HUES64 (cell line): ENCODE data around the gene ZNF219.

Source experiments
- H3K27ac ChIP-seq: 2 replicates; pipeline ENCODE4 v1.7.0; 2013; ENCODE audit warnings: low read depth, low read length, inconsistent platforms
- H3K27me3 ChIP-seq: 2 replicates; pipeline ENCODE4 v1.6.1; 2013; ENCODE audit warnings: mild to moderate bottlenecking, low read length; ENCODE audit not compliant: insufficient read depth
- H3K36me3 ChIP-seq: 2 replicates; pipeline ENCODE4 v1.6.1; 2013; ENCODE audit warnings: mild to moderate bottlenecking, low read length; ENCODE audit not compliant: insufficient read depth
- H3K4me1 ChIP-seq: 2 replicates; pipeline ENCODE4 v1.6.1; 2013; ENCODE audit warnings: mild to moderate bottlenecking, low read length, moderate library complexity; ENCODE audit not compliant: insufficient read depth
- H3K4me3 ChIP-seq: 2 replicates; pipeline ENCODE4 v1.5.1; 2013; ENCODE audit warnings: mild to moderate bottlenecking, low read length, moderate library complexity
- H3K9ac ChIP-seq: 2 replicates; pipeline ENCODE4 v1.6.1; 2013; ENCODE audit warnings: mild to moderate bottlenecking, low read depth, low read length
- H3K9me3 ChIP-seq: 2 replicates; pipeline ENCODE4 v1.6.1; 2013; ENCODE audit warnings: low read depth, low read length; ENCODE audit not compliant: insufficient read depth
- WGBS: fragments of 150-250, 120-280 bp; methylation state at CpG from one replicate; pipeline ENCODE4 v1.1.7; 2013; ENCODE audit warnings: missing lambda C conversion rate; 5-methylcytosine and 5-hydroxymethylcytosine counted together

Gene ZNF219

GRCh38 chr14:21084396-21084795, 14.1 kb downstream of the ZNF219 start:
- H3K4me3 ChIP-seq: no peak overlapping the region
- no peak overlapping the region for H3K27ac ChIP-seq
- 91% methylated on average over 2 of the region's 2 CpGs for WGBS
- H3K36me3 ChIP-seq: peaks cover 88% of the 10 kb centered on the region
- peaks cover 3% of the 10 kb centered on the region; the same call in 1 of the 2 replicates for H3K4me1 ChIP-seq
- no peak overlapping the region for H3K9ac ChIP-seq
- H3K9me3 ChIP-seq: no peaks in the 10 kb centered on the region
- H3K27me3 ChIP-seq: no peaks in the 10 kb centered on the region

- peaks cover 88% of the 10 kb centered on the region for H3K36me3 ChIP-seq
- H3K9me3 ChIP-seq: no peaks in the 10 kb centered on the region
- H3K4me3 ChIP-seq: no peak overlapping the region
- no peak overlapping the region for H3K27ac ChIP-seq
- 97% methylated on average over 11 of the region's 11 CpGs for WGBS
- no peaks in the 10 kb centered on the region for H3K27me3 ChIP-seq
- H3K4me1 ChIP-seq: peaks cover 3% of the 10 kb centered on the region; the same call in 1 of the 2 replicates
- no peak overlapping the region for H3K9ac ChIP-seq
Observed at GRCh38 chr14:21083565-21084325, 14.7 kb downstream of the ZNF219 start.

GRCh38 chr14:21081521-21082142, 16.8 kb downstream of the ZNF219 start:
- WGBS: 93% methylated on average over 30 of the region's 30 CpGs
- H3K36me3 ChIP-seq: peaks cover 95% of the 10 kb centered on the region

DNA sequence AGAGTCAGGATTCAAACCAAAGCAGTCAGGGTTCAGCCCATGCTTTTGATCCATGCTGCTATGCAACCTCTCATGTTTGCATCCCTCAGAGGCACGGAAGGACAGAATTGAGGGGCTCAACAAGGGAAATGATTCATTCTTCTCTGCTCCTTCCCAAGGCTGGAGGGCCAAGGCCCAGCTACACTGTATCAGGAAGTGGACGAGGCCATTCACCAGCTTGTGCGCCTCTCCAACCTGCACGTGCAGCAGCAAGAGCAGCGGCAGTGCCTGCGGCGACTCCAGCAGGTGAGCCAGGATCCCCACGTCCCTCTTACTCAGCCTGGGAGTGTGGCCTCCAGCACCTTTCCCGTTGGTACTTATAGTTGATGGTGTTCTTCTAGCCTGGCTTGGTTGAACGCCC, 19.7 kb downstream of the ZNF219 start:
- Histone ChIP-seq H3K9ac (no peak overlapping the region), H3K27me3 (no peaks in the 10 kb centered on the region), H3K27ac (no peak overlapping the region), H3K4me3 (no peak overlapping the region), H3K9me3 (no peaks in the 10 kb centered on the region), H3K36me3 (peaks cover 94% of the 10 kb centered on the region), H3K4me1 (no peaks in the 10 kb centered on the region)
- WGBS: 97% methylated on average over 9 of the region's 10 CpGs

More at GRCh38 chr14:21081521-21082142, 16.8 kb downstream of the ZNF219 start:
- Histone ChIP-seq H3K27me3 (no peaks in the 10 kb centered on the region), H3K4me1 (no peaks in the 10 kb centered on the region; the same call in 1 of the 2 replicates), H3K27ac (no peak overlapping the region), H3K4me3 (no peak overlapping the region), H3K9ac (no peak overlapping the region), H3K9me3 (no peaks in the 10 kb centered on the region)

DNA sequence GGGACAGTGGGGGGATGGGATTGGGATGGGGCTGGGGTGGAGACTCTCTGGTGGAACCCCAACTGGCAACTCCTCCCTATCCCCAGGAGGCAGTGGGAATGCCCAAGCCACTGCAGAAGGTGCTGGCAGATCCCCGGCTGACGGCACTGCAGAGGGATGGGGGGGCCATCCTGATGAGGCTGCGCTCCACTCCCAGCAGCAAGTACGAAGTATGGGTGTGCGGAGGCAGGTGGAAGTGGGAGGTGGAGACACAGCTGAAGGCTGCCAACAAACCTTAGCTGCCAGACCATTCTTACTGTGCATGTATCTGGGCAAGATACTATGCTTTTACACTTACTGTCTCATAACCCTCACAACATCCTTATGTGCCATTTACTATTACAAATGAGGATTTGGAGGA, 20.2 kb downstream of the ZNF219 start:
- Histone ChIP-seq H3K4me3 (no peak overlapping the region), H3K27ac (no peak overlapping the region), H3K27me3 (no peaks in the 10 kb centered on the region), H3K9me3 (no peaks in the 10 kb centered on the region), H3K36me3 (peaks cover 97% of the 10 kb centered on the region), H3K9ac (no peak overlapping the region), H3K4me1 (no peaks in the 10 kb centered on the region)
- 98% methylated on average over 5 of the region's 5 CpGs for WGBS

- no peaks in the 10 kb centered on the region for H3K9me3 ChIP-seq
- H3K27ac ChIP-seq: no peak overlapping the region
- H3K4me3 ChIP-seq: no peak overlapping the region
- H3K36me3 ChIP-seq: peaks cover 99% of the 10 kb centered on the region
- H3K4me1 ChIP-seq: peaks cover 4% of the 10 kb centered on the region
- H3K27me3 ChIP-seq: no peaks in the 10 kb centered on the region
- H3K9ac ChIP-seq: no peak overlapping the region
- WGBS: 95% methylated on average over 2 of the region's 2 CpGs
Observed at GRCh38 chr14:21077672-21078071, 20.8 kb downstream of the ZNF219 start.

DNA sequence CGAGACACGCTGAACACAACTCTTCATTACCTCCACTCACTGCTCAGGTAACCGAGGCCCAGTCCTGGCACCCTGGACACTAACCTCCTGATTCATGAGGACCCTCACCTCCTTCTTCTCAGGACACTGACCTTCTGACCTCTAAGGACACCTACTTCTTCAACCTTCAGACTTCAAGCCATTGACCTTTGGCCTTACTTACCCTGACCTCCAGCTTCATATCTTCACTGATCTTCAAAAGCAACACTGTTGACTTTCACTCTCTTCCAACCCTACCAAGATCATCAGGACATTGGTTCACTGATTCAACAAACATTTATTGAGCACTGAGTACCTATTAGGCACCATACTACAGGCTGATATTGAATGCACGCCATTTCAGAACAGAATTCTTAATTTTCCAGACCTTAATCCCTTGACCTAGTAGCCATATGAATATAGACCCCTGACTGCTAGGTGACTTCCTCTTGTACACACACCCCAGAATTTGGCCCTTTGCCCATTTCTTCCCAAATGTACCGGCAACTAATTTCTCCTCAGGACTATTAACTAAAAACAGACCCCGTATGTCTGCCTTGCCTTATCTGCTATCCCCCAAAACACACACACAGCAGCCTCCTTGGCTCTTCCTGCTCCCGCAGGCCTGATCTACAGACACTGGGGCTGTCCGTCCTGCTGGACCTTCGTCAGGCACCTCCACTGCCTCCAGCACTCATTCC, 22.6 kb downstream of the ZNF219 start:
- no peak overlapping the region for H3K9ac ChIP-seq
- H3K4me3 ChIP-seq: no peak overlapping the region
- H3K27ac ChIP-seq: no peak overlapping the region
- no peaks in the 10 kb centered on the region for H3K9me3 ChIP-seq
- 95% methylated on average over 9 of the region's 9 CpGs for WGBS
- peaks cover 85% of the 10 kb centered on the region for H3K36me3 ChIP-seq
- no peaks in the 10 kb centered on the region for H3K27me3 ChIP-seq
- peaks cover 14% of the 10 kb centered on the region for H3K4me1 ChIP-seq

DNA sequence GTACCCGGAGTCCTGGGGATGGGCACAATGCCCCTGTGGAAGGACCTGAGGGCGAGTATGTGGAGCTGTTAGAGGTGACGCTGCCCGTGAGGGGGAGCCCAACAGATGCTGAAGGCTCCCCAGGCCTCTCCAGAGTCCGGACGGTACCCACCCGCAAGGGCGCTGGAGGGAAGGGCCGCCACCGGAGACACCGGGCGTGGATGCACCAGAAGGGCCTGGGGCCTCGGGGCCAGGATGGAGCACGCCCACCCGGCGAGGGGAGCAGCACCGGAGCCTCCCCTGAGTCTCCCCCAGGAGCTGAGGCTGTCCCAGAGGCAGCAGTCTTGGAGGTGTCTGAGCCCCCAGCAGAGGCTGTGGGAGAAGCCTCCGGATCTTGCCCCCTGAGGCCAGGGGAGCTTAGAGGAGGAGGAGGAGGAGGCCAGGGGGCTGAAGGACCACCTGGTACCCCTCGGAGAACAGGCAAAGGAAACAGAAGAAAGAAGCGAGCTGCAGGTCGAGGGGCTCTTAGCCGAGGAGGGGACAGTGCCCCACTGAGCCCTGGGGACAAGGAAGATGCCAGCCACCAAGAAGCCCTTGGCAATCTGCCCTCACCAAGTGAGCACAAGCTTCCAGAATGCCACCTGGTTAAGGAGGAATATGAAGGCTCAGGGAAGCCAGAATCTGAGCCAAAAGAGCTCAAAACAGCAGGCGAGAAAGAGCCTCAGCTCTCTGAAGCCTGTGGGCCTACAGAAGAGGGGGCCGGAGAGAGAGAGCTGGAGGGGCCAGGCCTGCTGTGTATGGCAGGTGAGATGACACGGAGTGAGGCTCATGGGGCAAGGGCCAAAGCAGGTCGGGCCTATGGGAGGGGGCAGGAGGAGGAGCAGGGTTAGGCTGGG, 23.8 kb downstream of the ZNF219 start:
- Histone ChIP-seq H3K9me3 (no peaks in the 10 kb centered on the region), H3K27me3 (no peaks in the 10 kb centered on the region), H3K9ac (no peak overlapping the region), H3K4me1 (peaks cover 14% of the 10 kb centered on the region), H3K36me3 (peaks cover 73% of the 10 kb centered on the region), H3K4me3 (no peak overlapping the region), H3K27ac (no peak overlapping the region)
- 93% methylated on average over 26 of the region's 26 CpGs for WGBS

DNA sequence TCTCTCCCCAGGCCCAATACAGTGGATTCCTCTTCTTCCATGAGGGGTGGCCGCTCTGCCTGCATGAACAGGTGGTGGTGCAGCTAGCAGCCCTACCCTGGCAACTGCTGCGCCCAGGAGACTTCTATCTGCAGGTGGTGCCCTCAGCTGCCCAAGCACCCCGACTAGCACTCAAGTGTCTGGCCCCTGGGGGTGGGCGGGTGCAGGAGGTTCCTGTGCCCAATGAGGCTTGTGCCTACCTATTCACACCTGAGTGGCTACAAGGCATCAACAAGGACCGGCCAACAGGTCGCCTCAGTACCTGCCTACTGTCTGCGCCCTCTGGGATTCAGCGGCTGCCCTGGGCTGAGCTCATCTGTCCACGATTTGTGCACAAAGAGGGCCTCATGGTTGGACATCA, 24.5 kb downstream of the ZNF219 start:
- H3K27ac ChIP-seq: no peak overlapping the region
- no peak overlapping the region for H3K9ac ChIP-seq
- 95% methylated on average over 9 of the region's 9 CpGs for WGBS
- peaks cover 66% of the 10 kb centered on the region for H3K36me3 ChIP-seq
- H3K9me3 ChIP-seq: no peaks in the 10 kb centered on the region
- H3K4me1 ChIP-seq: peaks cover 14% of the 10 kb centered on the region
- H3K27me3 ChIP-seq: peaks cover under 1% of the 10 kb centered on the region; the same call in 1 of the 2 replicates
- H3K4me3 ChIP-seq: no peak overlapping the region

DNA sequence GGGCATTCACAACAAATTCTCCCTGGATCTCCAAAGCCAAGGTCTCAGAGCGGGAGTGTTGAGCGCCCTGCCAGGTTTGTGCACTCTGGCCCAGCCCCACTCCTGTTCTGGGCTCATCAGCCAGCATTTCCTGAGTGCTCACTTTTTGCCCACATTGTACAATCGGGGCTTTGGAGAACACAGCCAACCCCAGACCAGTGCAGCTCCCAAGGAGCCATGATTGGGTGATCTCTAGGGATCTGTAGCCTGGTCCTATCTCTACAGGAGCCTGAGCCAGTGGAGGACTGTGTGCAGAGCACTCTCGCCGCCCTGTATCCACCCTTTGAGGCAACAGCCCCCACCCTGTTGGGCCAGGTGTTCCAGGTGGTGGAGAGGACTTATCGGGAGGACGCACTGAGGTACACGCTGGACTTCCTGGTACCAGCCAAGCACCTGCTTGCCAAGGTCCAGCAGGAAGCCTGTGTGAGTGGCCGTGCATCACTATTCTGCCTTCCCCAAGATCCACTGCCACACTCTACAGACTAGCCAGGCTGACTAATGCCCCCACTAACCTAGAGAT, 25.6 kb downstream of the ZNF219 start:
- 95% methylated on average over 9 of the region's 9 CpGs for WGBS
- no peak overlapping the region for H3K27ac ChIP-seq
- H3K9me3 ChIP-seq: no peaks in the 10 kb centered on the region
- peaks cover 55% of the 10 kb centered on the region for H3K36me3 ChIP-seq
- H3K9ac ChIP-seq: no peak overlapping the region
- H3K27me3 ChIP-seq: peaks cover 9% of the 10 kb centered on the region
- H3K4me3 ChIP-seq: no peak overlapping the region
- peaks cover 14% of the 10 kb centered on the region for H3K4me1 ChIP-seq
